ENCODE data around the gene PDXK. TPM values are rescaled to one million over a fixed set of nuclear protein-coding genes. Genes with fewer than 3 reads are reported as not detected.

The PDXK gene
- total and polyA plus RNA-seq, 2 donors (not counting 3 experiments of a cell fraction or from before 2014, with no cell fraction given) = 44.2 to 59.1 TPM

DNA sequence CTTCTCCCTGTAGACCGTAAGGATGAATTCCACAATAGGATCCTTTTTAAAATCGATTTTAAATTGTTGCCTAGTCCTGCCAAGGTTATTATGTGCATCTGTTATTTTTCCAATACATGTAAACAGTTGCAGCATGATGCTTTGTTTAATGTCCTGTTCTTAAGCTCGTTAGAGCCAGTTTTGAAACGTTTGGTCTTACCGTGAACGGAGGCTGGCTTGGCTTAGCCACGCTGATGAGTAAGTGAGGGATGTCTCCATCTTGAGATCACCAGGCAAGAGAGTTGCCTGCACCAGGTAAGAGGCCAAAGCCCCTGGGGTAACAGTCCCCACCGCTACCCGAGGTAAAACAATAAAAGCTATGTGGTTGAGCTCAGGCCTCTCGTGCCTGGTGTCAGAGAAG is 39.9 kb downstream of the PDXK start:
- H3K36me3 ChIP-seq (ENCODE audit: control insufficient read depth in 2 of 2, extremely low read depth in 1 of 2, insufficient read depth in 2 of 2, low read length in 2 of 2) = peaks cover 0 to 7% of the 10 kb centered on the region in 2 experiments
- no peaks in the 10 kb centered on the region for H4K20me1 ChIP-seq (replicated peaks; ENCODE audit: control insufficient read depth, extremely low read depth, insufficient read depth, low read length)

More for the DNA sequence above, 39.9 kb downstream of the PDXK start:
- Histone ChIP-seq H3K79me2 (ENCODE audit: control insufficient read depth, insufficient read depth, low read length) (no peaks in the 10 kb centered on the region), H2AFZ (ENCODE audit: low read depth, low read length) (no peak overlapping the region), H3K9ac (replicated peaks; ENCODE audit: extremely low read depth, insufficient read depth, low read length) (no peak overlapping the region), H3K4me2 (ENCODE audit: insufficient read depth, low read length) (no peak overlapping the region), H3K4me1 (ENCODE audit: control insufficient read depth, extremely low read depth, insufficient read depth, low read length) (no peaks in the 10 kb centered on the region), H3K27ac (ENCODE audit: insufficient read depth, low read depth, low read length) (no peak overlapping the region), H3K9me1 (replicated peaks; ENCODE audit: control insufficient read depth, extremely low read depth, insufficient read depth, low read length) (no peaks in the 10 kb centered on the region), H3K4me3 (replicated peaks in 1 of 3; ENCODE audit: insufficient read depth in 1 of 3, low read depth in 1 of 3, low read length in 3 of 3) (no peak overlapping the region), H3K27me3 (ENCODE audit: control insufficient read depth in 2 of 2, insufficient read depth in 2 of 2, low read length in 2 of 2) (no peaks in the 10 kb centered on the region), H3K9me3 (replicated peaks; ENCODE audit: control insufficient read depth, insufficient read depth, low read length) (no peaks in the 10 kb centered on the region)
- no TSS peak for BruUV-seq (replicated peaks)
- intact Hi-C loops (cut with micrococcal nuclease) = no loop called here
- dilution Hi-C loops (cut with MboI; ENCODE audit: extremely low pct_ligation_motif_present, low sequenced_read_pairs) = no loop called here
- ChIA-PET CTCF (interaction anchor here (1.2 to 1.6 kb wide), 2 partner anchors 17 to 31 kb away, joined by 3 to 4 read pairs; no protein-coding TSS in a partner anchor), POLR2A (no interaction called here)
- DNase-seq (ENCODE audit: low read depth, low spot score) (no peak), FAIRE-seq (no peak)
- no peak for TF ChIP-seq GATA2 (IDR thresholded peaks at IDR 0.05; ENCODE audit: insufficient read depth, insufficient read length, low read depth, low read length)
- TF ChIP-seq JUN (IDR thresholded peaks at IDR 0.05; ENCODE audit: borderline replicate concordance, insufficient read depth, insufficient read length, low read depth) = no peak
- TF ChIP-seq CTCF (IDR thresholded peaks at IDR 0.05; ENCODE audit: extremely low read depth in 1 of 2, insufficient read depth in 1 of 2, low read depth in 1 of 2, low read length in 2 of 2) = no peak
- TF ChIP-seq MYC (IDR thresholded peaks at IDR 0.05; ENCODE audit: low read depth, low read length) = no peak
- TF ChIP-seq FOS (IDR thresholded peaks at IDR 0.05; ENCODE audit: borderline replicate concordance, insufficient read depth, low read length) = no peak

All from endothelial cell of umbilical vein (primary cell).